B cell (primary cell): ENCODE measurements around the gene TMEM156. TPM values are rescaled to one million over a fixed set of nuclear protein-coding genes. Genes with fewer than 3 reads are reported as not detected.

ENCODE experiments used
- ATAC-seq: fragments of 200-7000 bp; cut with Tn5 transposase; one replicate; pipeline ENCODE4 v1.10.0; 2021; ENCODE audit warnings: low read depth, mild to moderate bottlenecking, moderate number of reproducible peaks, moderate library complexity
- CTCF ChIA-PET: fragments of 350-600 bp; sonication (Branson Sonifier 250); formaldehyde crosslinking; loops from one replicate; lab custom pipeline; 2021; ENCODE audit warnings: antibody characterized with exemption, inconsistent platforms; lab: Charles Lee
- POLR2A ChIA-PET: fragments of 350-600 bp; sonication (Branson Sonifier 250); formaldehyde crosslinking; loops from one replicate; lab custom pipeline; 2021; ENCODE audit warnings: antibody characterized with exemption; lab: Charles Lee
- DNase-seq: peaks from one replicate; pipeline ENCODE4 v3.0.0; 2013
- H2AFZ ChIP-seq: 2 replicates; pipeline ENCODE4 v1.6.1; 2012; ENCODE audit warnings: mild to moderate bottlenecking, low read depth, low read length; ENCODE audit not compliant: insufficient read depth, poor library complexity, severe bottlenecking
- H3K27ac ChIP-seq, 2 donors: 1 replicate in 1 of 2; 2 replicates in 1 of 2; pipeline ENCODE4 v1.5.1; 2012 to 2013; ENCODE audit warnings: low read length in 2 of 2, mild to moderate bottlenecking in 2 of 2, moderate library complexity in 1 of 2
- H3K27me3 ChIP-seq, 4 experiments: fragments of 200-600 bp in 1 of 4; sonication (generic) in 1 of 4; replicated peaks in 1 of 4; 1 replicate in 2 of 4; 2 replicates in 2 of 4; pipeline versions ENCODE4 v1.6.1 to v1.7.0; 2013 to 2016; ENCODE audit warnings: low read length in 3 of 4, mild to moderate bottlenecking in 2 of 4, mixed read lengths in 1 of 4, moderate library complexity in 1 of 4; ENCODE audit not compliant: insufficient read depth in 4 of 4, control insufficient read depth in 3 of 4; ENCODE audit errors: control extremely low read depth in 1 of 4
- H3K36me3 ChIP-seq, 2 experiments: replicated peaks in 1 of 2; 1 replicate in 1 of 2; 2 replicates in 1 of 2; pipeline versions ENCODE4 v1.6.1 to v1.7.1; 2013; ENCODE audit warnings: low read length in 1 of 2; ENCODE audit not compliant: insufficient read depth in 2 of 2, control insufficient read depth in 1 of 2; ENCODE audit errors: control extremely low read depth in 1 of 2, extremely low read depth in 1 of 2
- H3K4me1 ChIP-seq, 2 donors: fragments of 200-600 bp in 1 of 2; sonication (generic) in 1 of 2; 1 replicate in 1 of 2; 2 replicates in 1 of 2; pipeline versions ENCODE4 v1.5.1 to v1.6.1; 2013 to 2017; ENCODE audit warnings: low read length in 2 of 2; ENCODE audit not compliant: control insufficient read depth in 2 of 2, insufficient read depth in 2 of 2
- H3K4me2 ChIP-seq: replicated peaks from 2 replicates; pipeline ENCODE3; 2012; ENCODE audit warnings: mild to moderate bottlenecking, low read depth, low read length; ENCODE audit not compliant: poor library complexity, severe bottlenecking
- H3K4me3 ChIP-seq, 5 experiments: fragments of 200-600 bp in 1 of 5; sonication (generic) in 1 of 5; 1 replicate in 3 of 5; 2 replicates in 2 of 5; pipeline versions ENCODE4 v1.5.1 to v1.7.0; 2011 to 2016; ENCODE audit warnings: low read length in 4 of 5, mild to moderate bottlenecking in 4 of 5, low read depth in 2 of 5, control low read depth in 1 of 5, moderate library complexity in 1 of 5; ENCODE audit not compliant: insufficient read depth in 1 of 5; ENCODE audit errors: control extremely low read depth in 1 of 5, extremely low read depth in 1 of 5
- H3K79me2 ChIP-seq: fragments of 200-600 bp; sonication (generic); one replicate; pipeline ENCODE4 v1.6.0; 2016; ENCODE audit warnings: low read length; ENCODE audit not compliant: control insufficient read depth, insufficient read depth
- H3K9ac ChIP-seq: fragments of 200-600 bp; sonication (generic); 2 replicates; pipeline ENCODE4 v1.6.1; 2017; ENCODE audit warnings: mild to moderate bottlenecking, low read length, moderate library complexity
- H3K9me3 ChIP-seq, 3 donors: one replicate each; pipeline versions ENCODE4 v1.6.1 to v1.7.1; 2013; ENCODE audit warnings: low read length in 2 of 3; ENCODE audit not compliant: control insufficient read depth in 2 of 3, insufficient read depth in 1 of 3; ENCODE audit errors: control extremely low read depth in 1 of 3
- H4K20me1 ChIP-seq: 2 replicates; pipeline ENCODE4 v1.6.0; 2012; ENCODE audit warnings: mild to moderate bottlenecking, low read length; ENCODE audit not compliant: insufficient read depth, control insufficient read depth, poor library complexity, severe bottlenecking
- H3K27ac Mint-ChIP-seq: one replicate; pipeline ENCODE4 v1.8.0; 2021; ENCODE audit warnings: mixed read lengths
- H3K27me3 Mint-ChIP-seq: one replicate; pipeline ENCODE4 v1.8.0; 2021; ENCODE audit warnings: mixed read lengths
- H3K4me1 Mint-ChIP-seq: one replicate; pipeline ENCODE4 v1.8.0; 2021; ENCODE audit warnings: mixed read lengths
- H3K4me3 Mint-ChIP-seq: one replicate; pipeline ENCODE4 v1.8.0; 2021; ENCODE audit warnings: mixed read lengths
- H3K9me3 Mint-ChIP-seq: one replicate; pipeline ENCODE4 v1.8.0; 2022; ENCODE audit warnings: mixed read lengths; ENCODE audit not compliant: insufficient read depth
- CTCF ChIP-seq: fragments of 200-600 bp; IDR thresholded peaks from one replicate; pipeline ENCODE4 v1.8.0; 2022; ENCODE audit warnings: antibody characterized with exemption, mild to moderate bottlenecking
- EZH2 ChIP-seq: IDR thresholded peaks from 2 replicates; pipeline ENCODE4 v1.6.1; 2012; ENCODE audit warnings: borderline replicate concordance, low read depth, mild to moderate bottlenecking, moderate library complexity, low read length; ENCODE audit not compliant: insufficient read depth, poor library complexity, severe bottlenecking
- WGBS: methylation state at CpG from one replicate; pipeline ENCODE4 v1.1.5; 2013; ENCODE audit warnings: missing lambda C conversion rate; ENCODE audit not compliant: insufficient coverage; 5-methylcytosine and 5-hydroxymethylcytosine counted together
- intact Hi-C: fragments of 100-400 bp; cut with micrococcal nuclease; formaldehyde crosslinking; loops from one replicate; pipeline ENCODE4 v1.10.0; 2022
- polyA plus RNA-seq: library from polyadenylated mRNA; depleted of rRNA; stranded (reverse); fragments of >200 nt; gene quantifications from 2 replicates; pipeline ENCODE4 v1.2.3, GENCODE V29; 2012
- total RNA-seq, 2 donors: library from RNA; stranded (reverse); fragments of 120-200 nt in 1 of 2; gene quantifications; 1 replicate in 1 of 2; 2 replicates in 1 of 2; pipeline versions ENCODE4 v1.2.3 to v1.2.4, GENCODE V29; 2013 to 2022

Gene TMEM156
- total and polyA plus RNA-seq, 2 donors (not counting 1 experiment from before 2014, with no cell fraction given) = 58.4 to 59.9 TPM

GRCh38 chr4:39025552-39026085 is 6.6 kb downstream of the TMEM156 start:
- Histone ChIP-seq H3K79me2 (peaks cover 96% of the 10 kb centered on the region), H3K27ac (peak overlapping the region; percentile 5 to 74), H3K4me2 (peak overlapping the region; percentile 69), H3K4me3 (no peak overlapping the region), H3K9me3 (peaks cover 1 to 14% (median 5%) of the 10 kb centered on the region in 3 donors), H3K9ac (no peak overlapping the region), H2AFZ (no peak overlapping the region), H3K4me1 (peaks cover 32 to 40% of the 10 kb centered on the region in 2 donors), H3K27me3 (no peaks in the 10 kb centered on the region), H3K36me3 (peaks cover 0 to 37% of the 10 kb centered on the region in 2 experiments), H4K20me1 (peaks cover 6% of the 10 kb centered on the region)
- no peak for DNase-seq
- peak overlapping the region; percentile 80 for H3K27ac Mint-ChIP-seq
- peaks cover 60% of the 10 kb centered on the region for H3K4me1 Mint-ChIP-seq
- TF ChIP-seq EZH2 (no peak), CTCF (no peak)
- ATAC-seq = no peak
- WGBS = 60% methylated on average over 1 of the region's 4 CpGs
- no peaks in the 10 kb centered on the region for H3K27me3 Mint-ChIP-seq
- ChIA-PET POLR2A (no interaction called here), CTCF (no interaction called here)
- intact Hi-C loops = loop anchor here (2.0 kb wide), 1 partner anchor 39 kb away; no protein-coding TSS in a partner anchor
- H3K4me3 Mint-ChIP-seq = peak overlapping the region; percentile 37
- peaks cover 4% of the 10 kb centered on the region for H3K9me3 Mint-ChIP-seq

GRCh38 chr4:39024311-39024865 is 7.8 kb downstream of the TMEM156 start:
- intact Hi-C loops = no loop called here
- no peak overlapping the region for H2AFZ ChIP-seq
- H3K9me3 ChIP-seq = peaks cover 1 to 14% (median 5%) of the 10 kb centered on the region in 3 donors
- peak overlapping the region; percentile 83 for H3K27ac Mint-ChIP-seq
- no peak overlapping the region for H3K9ac ChIP-seq
- ATAC-seq (no peak), DNase-seq (no peak)
- no CpG with 5 or more reads among the region's 3 CpGs for WGBS
- H3K36me3 ChIP-seq = peaks cover 3 to 42% of the 10 kb centered on the region in 2 experiments
- TF ChIP-seq EZH2 = no peak
- H3K4me1 Mint-ChIP-seq = peaks cover 61% of the 10 kb centered on the region
- H3K4me1 ChIP-seq = peaks cover 32 to 37% of the 10 kb centered on the region in 2 donors
- no peaks in the 10 kb centered on the region for H3K27me3 ChIP-seq
- no peaks in the 10 kb centered on the region for H3K27me3 Mint-ChIP-seq
- H3K4me3 Mint-ChIP-seq = peak overlapping the region; percentile 34
- CTCF ChIA-PET = interaction anchor here (1.0 to 1.1 kb wide), 2 partner anchors 9 to 110 kb away, joined by 3 to 4 read pairs; no protein-coding TSS in a partner anchor
- POLR2A ChIA-PET = interaction anchor here (0.7 kb wide), 1 partner anchor 45 kb away, joined by 8 read pairs; no protein-coding TSS in a partner anchor
- no peak overlapping the region for H3K4me3 ChIP-seq
- peaks cover 4% of the 10 kb centered on the region for H3K9me3 Mint-ChIP-seq
- no peak overlapping the region for H3K4me2 ChIP-seq
- peak overlapping the region in 1 of 2 donors; percentile 31 for H3K27ac ChIP-seq
- peaks cover 6% of the 10 kb centered on the region for H4K20me1 ChIP-seq
- H3K79me2 ChIP-seq = peaks cover 97% of the 10 kb centered on the region
